OCI-LY3 (cell line): ENCODE measurements around the gene HELT.

Experiments
- H2AFZ ChIP-seq: fragments of 200-600, 300-600 bp; shearing (Covaris generic); 2 replicates; pipeline ENCODE4 v1.6.0; 2014; ENCODE audit warnings: antibody characterized with exemption, low read depth, low read length
- H3K27ac ChIP-seq: fragments of 200-600, 300-600 bp; sonication (generic); 2 replicates; pipeline ENCODE4 v1.5.1; 2014; ENCODE audit warnings: mild to moderate bottlenecking, low read length, moderate library complexity, mixed read lengths
- H3K27me3 ChIP-seq: fragments of 200-600, 300-600 bp; sonication (generic); 2 replicates; pipeline ENCODE4 v1.6.1; 2014; ENCODE audit warnings: low read depth, low read length, mixed read lengths
- H3K36me3 ChIP-seq: fragments of 200-600, 300-600 bp; sonication (generic); replicated peaks from 2 replicates; pipeline ENCODE3; 2014; ENCODE audit warnings: low read depth, low read length, mixed read lengths
- H3K4me1 ChIP-seq: fragments of 300-600, 200-600 bp; sonication (generic); 2 replicates; pipeline ENCODE4 v1.6.1; 2014; ENCODE audit warnings: low read length, mixed read lengths
- H3K4me2 ChIP-seq: fragments of 200-600, 300-600 bp; sonication (generic); 2 replicates; pipeline ENCODE4 v1.6.1; 2014; ENCODE audit warnings: low read length, mixed read lengths
- H3K4me3 ChIP-seq: fragments of 300-600, 200-600 bp; sonication (generic); 2 replicates; pipeline ENCODE4 v1.5.1; 2014; ENCODE audit warnings: antibody characterized with exemption, mild to moderate bottlenecking, low read length, moderate library complexity
- H3K79me2 ChIP-seq: fragments of 300-600, 200-600 bp; shearing (Covaris generic); 2 replicates; pipeline ENCODE4 v1.6.1; 2014; ENCODE audit warnings: mild to moderate bottlenecking, low read length, mixed read lengths
- H3K9ac ChIP-seq: fragments of 300-600, 200-600 bp; shearing (Covaris generic); 2 replicates; pipeline ENCODE4 v1.6.0; 2014; ENCODE audit warnings: mild to moderate bottlenecking, low read length, moderate library complexity
- H3K9me3 ChIP-seq: fragments of 200-600, 300-600 bp; shearing (Covaris generic); 2 replicates; pipeline ENCODE4 v1.6.1; 2014; ENCODE audit warnings: low read length, mixed read lengths; ENCODE audit not compliant: insufficient read depth
- H4K20me1 ChIP-seq: fragments of 200-600, 300-600 bp; sonication (generic); 2 replicates; pipeline ENCODE4 v1.6.1; 2016; ENCODE audit warnings: low read length, mixed read lengths; ENCODE audit not compliant: insufficient read depth
- CTCF ChIP-seq: fragments of 200-600, 300-600 bp; sonication (generic); IDR thresholded peaks from 2 replicates; pipeline ENCODE4 v1.5.1; 2014; ENCODE audit warnings: antibody characterized with exemption, low read length, low read depth
- EZH2phosphoT487 ChIP-seq: fragments of 200-600 bp; shearing (Covaris generic); IDR thresholded peaks from 2 replicates; pipeline ENCODE4 v1.6.1; 2018; ENCODE audit warnings: antibody characterized with exemption, mixed run types, low read depth

Gene HELT

GRCh38 chr4:185054886-185055285 is 36.6 kb downstream of the HELT start:
- H3K4me3 ChIP-seq: no peak overlapping the region
- no peaks in the 10 kb centered on the region for H3K36me3 ChIP-seq
- no peak overlapping the region for H3K27ac ChIP-seq
- no peaks in the 10 kb centered on the region for H3K4me1 ChIP-seq
- no peak for TF ChIP-seq CTCF
- TF ChIP-seq EZH2phosphoT487: no peak
- no peak overlapping the region for H3K4me2 ChIP-seq
- no peaks in the 10 kb centered on the region for H3K79me2 ChIP-seq
- no peaks in the 10 kb centered on the region for H3K9me3 ChIP-seq
- no peaks in the 10 kb centered on the region for H3K27me3 ChIP-seq
- H4K20me1 ChIP-seq: no peaks in the 10 kb centered on the region
- no peak overlapping the region for H3K9ac ChIP-seq
- no peak overlapping the region for H2AFZ ChIP-seq

DNA sequence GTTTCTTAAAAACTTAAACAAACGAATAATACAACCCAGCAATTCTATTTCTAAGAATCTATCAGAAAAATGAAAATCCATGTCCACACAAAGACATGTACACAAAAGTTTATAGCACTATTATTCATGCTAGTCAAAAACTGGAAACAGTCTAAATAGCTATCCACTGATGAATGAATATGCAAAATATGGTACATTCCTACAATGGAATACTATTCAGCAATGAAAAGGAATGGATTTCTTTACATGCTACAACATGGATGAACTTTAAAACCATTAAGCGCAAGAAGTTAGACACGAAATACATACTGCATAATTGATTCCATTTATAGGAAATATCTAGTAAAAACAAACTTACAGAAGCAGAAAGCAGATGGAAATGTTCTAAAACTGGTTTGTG is 43.3 kb downstream of the HELT start:
- Histone ChIP-seq H2AFZ (no peak overlapping the region), H3K27ac (no peak overlapping the region), H3K9me3 (no peaks in the 10 kb centered on the region), H3K9ac (no peak overlapping the region), H3K79me2 (no peaks in the 10 kb centered on the region), H3K4me2 (no peak overlapping the region), H4K20me1 (no peaks in the 10 kb centered on the region), H3K4me3 (no peak overlapping the region), H3K4me1 (no peaks in the 10 kb centered on the region), H3K27me3 (no peaks in the 10 kb centered on the region), H3K36me3 (no peaks in the 10 kb centered on the region)
- TF ChIP-seq CTCF (no peak), EZH2phosphoT487 (no peak)

GRCh38 chr4:185062606-185063005 is 44.3 kb downstream of the HELT start:
- H3K79me2 ChIP-seq: no peaks in the 10 kb centered on the region
- TF ChIP-seq CTCF (no peak), EZH2phosphoT487 (no peak)
- no peaks in the 10 kb centered on the region for H3K27me3 ChIP-seq
- no peaks in the 10 kb centered on the region for H3K36me3 ChIP-seq
- no peaks in the 10 kb centered on the region for H3K4me1 ChIP-seq
- no peak overlapping the region for H2AFZ ChIP-seq
- H4K20me1 ChIP-seq: no peaks in the 10 kb centered on the region
- no peak overlapping the region for H3K27ac ChIP-seq
- H3K4me2 ChIP-seq: no peak overlapping the region
- no peak overlapping the region for H3K4me3 ChIP-seq
- H3K9me3 ChIP-seq: no peaks in the 10 kb centered on the region
- no peak overlapping the region for H3K9ac ChIP-seq

GRCh38 chr4:185066179-185066578 is 47.9 kb downstream of the HELT start:
- H3K36me3 ChIP-seq: no peaks in the 10 kb centered on the region
- no peak overlapping the region for H2AFZ ChIP-seq
- no peak overlapping the region for H3K27ac ChIP-seq
- H3K9ac ChIP-seq: no peak overlapping the region
- H3K27me3 ChIP-seq: no peaks in the 10 kb centered on the region
- H4K20me1 ChIP-seq: no peaks in the 10 kb centered on the region
- H3K4me2 ChIP-seq: no peak overlapping the region
- H3K4me3 ChIP-seq: no peak overlapping the region
- no peaks in the 10 kb centered on the region for H3K79me2 ChIP-seq
- TF ChIP-seq CTCF (no peak), EZH2phosphoT487 (no peak)
- no peaks in the 10 kb centered on the region for H3K9me3 ChIP-seq
- H3K4me1 ChIP-seq: no peaks in the 10 kb centered on the region
